ENCODE results near the gene HOXD3. TPM values are rescaled to one million over a fixed set of nuclear protein-coding genes. Genes with fewer than 3 reads are reported as not detected.

Gene HOXD3
- polyA plus RNA-seq, 3 donors = not detected

GRCh38 chr2:176172895-176173566 is 15.9 kb downstream of the HOXD3 start:
- peaks cover 0 to 34% (median 12%) of the 10 kb centered on the region in 7 donors for H3K9me3 Mint-ChIP-seq
- intact Hi-C loops (cut with micrococcal nuclease) = no loop called here
- Histone ChIP-seq H3K9me3 (replicated peaks in 1 of 2; ENCODE audit: control insufficient read depth in 1 of 2, insufficient read depth in 1 of 2, low read length in 2 of 2) (peaks cover 0 to 35% of the 10 kb centered on the region in 2 donors), H3K4me2 (replicated peaks; ENCODE audit: extremely low read depth, low read length, poor library complexity, severe bottlenecking) (no peak overlapping the region), H3K27ac (ENCODE audit: low read depth in 1 of 2, low read length in 2 of 2) (no peak overlapping the region), H3K27me3 (ENCODE audit: control insufficient read depth in 2 of 2, insufficient read depth in 2 of 2, low read length in 2 of 2) (peaks cover 87 to 100% of the 10 kb centered on the region in 2 donors), H3K79me2 (ENCODE audit: insufficient read depth, low read length) (no peaks in the 10 kb centered on the region), H3K4me1 (ENCODE audit: control insufficient read depth in 1 of 2, insufficient read depth in 2 of 2, low read length in 2 of 2) (no peaks in the 10 kb centered on the region), H2AFZ (ENCODE audit: insufficient read depth, low read depth, low read length, poor library complexity, severe bottlenecking) (no peak overlapping the region), H3K4me3 (replicated peaks in 1 of 3; ENCODE audit: low read depth in 2 of 3, low read length in 3 of 3) (no peak overlapping the region), H4K20me1 (ENCODE audit: insufficient read depth, low read length) (no peaks in the 10 kb centered on the region), H3K36me3 (replicated peaks in 1 of 2; ENCODE audit: control insufficient read depth in 1 of 2, insufficient read depth in 2 of 2, low read length in 2 of 2) (no peaks in the 10 kb centered on the region), H3K9ac (ENCODE audit: insufficient read depth, low read length, poor library complexity, severe bottlenecking) (no peak overlapping the region)
- DNase-seq = no peak
- H3K27ac Mint-ChIP-seq = no peak overlapping the region
- no peaks in the 10 kb centered on the region for H3K36me3 Mint-ChIP-seq
- peaks cover 91 to 100% (median 100%) of the 10 kb centered on the region in 3 donors for H3K27me3 Mint-ChIP-seq (ENCODE audit: low read depth in 3 of 3)
- TF ChIP-seq CTCF (IDR thresholded peaks at IDR 0.05) = no peak
- H3K4me1 Mint-ChIP-seq = peaks cover 5% of the 10 kb centered on the region
- WGBS (ENCODE audit: insufficient coverage) = 17% methylated on average over 1 of the region's 14 CpGs
- H3K4me3 Mint-ChIP-seq = peak overlapping the region in 1 of 2 donors; percentile 76

GRCh38 chr2:176173567-176174381 is 16.7 kb downstream of the HOXD3 start:
- H3K27ac Mint-ChIP-seq = no peak overlapping the region

More at GRCh38 chr2:176173567-176174381, 16.7 kb downstream of the HOXD3 start:
- Histone ChIP-seq H4K20me1 (ENCODE audit: insufficient read depth, low read length) (no peaks in the 10 kb centered on the region), H3K9me3 (replicated peaks in 1 of 2; ENCODE audit: control insufficient read depth in 1 of 2, insufficient read depth in 1 of 2, low read length in 2 of 2) (peaks cover 0 to 35% of the 10 kb centered on the region in 2 donors), H3K9ac (ENCODE audit: insufficient read depth, low read length, poor library complexity, severe bottlenecking) (no peak overlapping the region), H2AFZ (ENCODE audit: insufficient read depth, low read depth, low read length, poor library complexity, severe bottlenecking) (no peak overlapping the region), H3K4me2 (replicated peaks; ENCODE audit: extremely low read depth, low read length, poor library complexity, severe bottlenecking) (no peak overlapping the region), H3K36me3 (replicated peaks in 1 of 2; ENCODE audit: control insufficient read depth in 1 of 2, insufficient read depth in 2 of 2, low read length in 2 of 2) (no peaks in the 10 kb centered on the region), H3K4me3 (replicated peaks in 1 of 3; ENCODE audit: low read depth in 2 of 3, low read length in 3 of 3) (no peak overlapping the region), H3K4me1 (ENCODE audit: control insufficient read depth in 1 of 2, insufficient read depth in 2 of 2, low read length in 2 of 2) (no peaks in the 10 kb centered on the region), H3K27me3 (ENCODE audit: control insufficient read depth in 2 of 2, insufficient read depth in 2 of 2, low read length in 2 of 2) (peaks cover 90 to 100% of the 10 kb centered on the region in 2 donors), H3K27ac (ENCODE audit: low read depth in 1 of 2, low read length in 2 of 2) (no peak overlapping the region), H3K79me2 (ENCODE audit: insufficient read depth, low read length) (no peaks in the 10 kb centered on the region)
- no peak for TF ChIP-seq CTCF (IDR thresholded peaks at IDR 0.05)
- H3K9me3 Mint-ChIP-seq = peaks cover 0 to 34% (median 12%) of the 10 kb centered on the region in 7 donors
- DNase-seq = no peak
- intact Hi-C loops (cut with micrococcal nuclease) = no loop called here
- peaks cover 96 to 100% (median 100%) of the 10 kb centered on the region in 3 donors for H3K27me3 Mint-ChIP-seq (ENCODE audit: low read depth in 3 of 3)
- WGBS (ENCODE audit: insufficient coverage) = 0% methylated on average over 1 of the region's 7 CpGs
- no peaks in the 10 kb centered on the region for H3K36me3 Mint-ChIP-seq
- peaks cover 7% of the 10 kb centered on the region for H3K4me1 Mint-ChIP-seq
- peak overlapping the region in 1 of 2 donors; percentile 22 for H3K4me3 Mint-ChIP-seq

Measured in CD14-positive monocyte (primary cell).